PFSK-1 (cell line): ENCODE measurements around the gene PRSS27.

Source experiments
- FOXP2 ChIP-seq: optimal IDR thresholded peaks from 2 replicates; pipeline ENCODE3; 2011; ENCODE audit warnings: borderline replicate concordance, control low read depth, inconsistent platforms; ENCODE audit not compliant: insufficient read depth; ENCODE audit errors: extremely low read length, extremely low read depth
- POLR2AphosphoS5 ChIP-seq: IDR thresholded peaks from 2 replicates; pipeline ENCODE4 v1.6.1; 2012; ENCODE audit warnings: low read depth, mild to moderate bottlenecking, control low read depth, low read length, moderate library complexity
- REST ChIP-seq, 2 experiments: IDR thresholded peaks; 2 replicates each; pipeline versions ENCODE4 v1.6.1 to v1.8.0; 2011 to 2012; ENCODE audit warnings: low read depth in 2 of 2, low read length in 2 of 2, control low read depth in 1 of 2, inconsistent platforms in 1 of 2, mild to moderate bottlenecking in 1 of 2, moderate library complexity in 1 of 2; ENCODE audit not compliant: insufficient read depth in 1 of 2
- SIN3A ChIP-seq: IDR thresholded peaks from 2 replicates; pipeline ENCODE4 v1.6.1; 2012; ENCODE audit warnings: mild to moderate bottlenecking, low read length, moderate library complexity, borderline replicate concordance; ENCODE audit not compliant: insufficient read depth
- TAF1 ChIP-seq: IDR thresholded peaks from 2 replicates; pipeline ENCODE4 v1.6.1; 2012; ENCODE audit warnings: low read length, control low read depth, borderline replicate concordance; ENCODE audit not compliant: insufficient read depth

The PRSS27 gene

GRCh38 chr16:2741168-2741567 lies 21.1 kb upstream of the PRSS27 start:
- TF ChIP-seq REST (IDR thresholded peaks at IDR 0.05; ENCODE audit: insufficient read depth in 1 of 2, low read depth in 2 of 2, low read length in 2 of 2) (no peak), FOXP2 (no peak), TAF1 (no peak), POLR2AphosphoS5 (no peak), SIN3A (no peak)

- no peak for TF ChIP-seq SIN3A
- no peak for TF ChIP-seq REST (IDR thresholded peaks at IDR 0.05; ENCODE audit: insufficient read depth in 1 of 2, low read depth in 2 of 2, low read length in 2 of 2)
- no peak for TF ChIP-seq FOXP2
- TF ChIP-seq TAF1: no peak
- no peak for TF ChIP-seq POLR2AphosphoS5
These were observed 20.5 kb upstream of the PRSS27 start for GRCh38 chr16:2740476-2740875.

- TF ChIP-seq SIN3A (no peak), FOXP2 (no peak), TAF1 (no peak), REST (IDR thresholded peaks at IDR 0.05; ENCODE audit: insufficient read depth in 1 of 2, low read depth in 2 of 2, low read length in 2 of 2) (no peak), POLR2AphosphoS5 (no peak)
These were observed 19.8 kb upstream of the PRSS27 start for GRCh38 chr16:2739625-2740430.

DNA sequence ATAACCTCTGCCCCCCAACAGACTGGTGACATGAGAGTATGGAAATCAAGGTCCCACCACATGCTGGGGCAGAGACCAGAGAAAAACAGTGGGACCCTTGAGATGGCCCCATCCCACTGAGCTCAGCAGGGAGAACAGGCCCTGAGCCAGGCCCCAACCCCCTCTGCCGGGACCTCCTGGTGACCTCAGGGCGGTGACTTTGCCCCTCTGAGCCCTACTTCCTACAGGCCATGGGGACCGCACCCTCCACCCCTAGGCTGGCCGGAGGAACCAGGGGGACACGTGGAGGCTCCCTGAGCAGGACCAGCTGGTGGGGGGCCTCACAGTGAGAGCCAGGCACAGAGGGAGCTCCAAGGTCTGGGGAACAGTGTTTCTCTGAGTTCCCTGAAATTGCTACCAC lies 18.6 kb upstream of the PRSS27 start:
- no peak for TF ChIP-seq TAF1
- TF ChIP-seq FOXP2: no peak
- no peak for TF ChIP-seq SIN3A
- TF ChIP-seq REST (IDR thresholded peaks at IDR 0.05; ENCODE audit: insufficient read depth in 1 of 2, low read depth in 2 of 2, low read length in 2 of 2): no peak
- TF ChIP-seq POLR2AphosphoS5: no peak

DNA sequence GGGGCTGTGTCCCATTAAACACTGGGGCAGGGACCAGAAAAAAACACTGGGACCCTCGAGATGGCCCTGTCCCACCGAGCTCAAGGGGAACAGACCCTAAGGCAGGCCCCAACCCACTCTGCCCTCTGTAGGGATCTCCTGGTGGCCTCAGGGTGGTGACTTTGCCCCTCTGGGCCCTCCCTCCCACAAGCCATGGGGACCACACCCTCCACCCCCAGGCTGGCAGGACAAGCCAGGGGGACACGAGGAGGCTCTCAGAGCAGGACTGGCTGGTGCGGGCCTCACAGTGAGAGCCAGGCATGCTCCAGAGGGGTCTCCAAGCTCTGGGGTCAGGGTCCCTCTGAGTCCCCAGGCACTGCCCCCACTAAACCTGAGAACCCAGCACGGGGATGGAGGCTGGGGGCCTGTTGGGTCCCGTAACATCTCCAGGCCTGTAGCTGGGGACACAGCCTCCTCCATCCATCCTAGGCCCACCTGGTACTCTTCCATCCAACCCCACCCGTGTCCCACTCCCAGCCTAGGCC lies 17.9 kb upstream of the PRSS27 start:
- TF ChIP-seq POLR2AphosphoS5 (no peak), FOXP2 (no peak), SIN3A (no peak), TAF1 (no peak), REST (IDR thresholded peaks at IDR 0.05; ENCODE audit: insufficient read depth in 1 of 2, low read depth in 2 of 2, low read length in 2 of 2) (no peak)
